Measurements from ENCODE around the gene TPSG1.

DNA sequence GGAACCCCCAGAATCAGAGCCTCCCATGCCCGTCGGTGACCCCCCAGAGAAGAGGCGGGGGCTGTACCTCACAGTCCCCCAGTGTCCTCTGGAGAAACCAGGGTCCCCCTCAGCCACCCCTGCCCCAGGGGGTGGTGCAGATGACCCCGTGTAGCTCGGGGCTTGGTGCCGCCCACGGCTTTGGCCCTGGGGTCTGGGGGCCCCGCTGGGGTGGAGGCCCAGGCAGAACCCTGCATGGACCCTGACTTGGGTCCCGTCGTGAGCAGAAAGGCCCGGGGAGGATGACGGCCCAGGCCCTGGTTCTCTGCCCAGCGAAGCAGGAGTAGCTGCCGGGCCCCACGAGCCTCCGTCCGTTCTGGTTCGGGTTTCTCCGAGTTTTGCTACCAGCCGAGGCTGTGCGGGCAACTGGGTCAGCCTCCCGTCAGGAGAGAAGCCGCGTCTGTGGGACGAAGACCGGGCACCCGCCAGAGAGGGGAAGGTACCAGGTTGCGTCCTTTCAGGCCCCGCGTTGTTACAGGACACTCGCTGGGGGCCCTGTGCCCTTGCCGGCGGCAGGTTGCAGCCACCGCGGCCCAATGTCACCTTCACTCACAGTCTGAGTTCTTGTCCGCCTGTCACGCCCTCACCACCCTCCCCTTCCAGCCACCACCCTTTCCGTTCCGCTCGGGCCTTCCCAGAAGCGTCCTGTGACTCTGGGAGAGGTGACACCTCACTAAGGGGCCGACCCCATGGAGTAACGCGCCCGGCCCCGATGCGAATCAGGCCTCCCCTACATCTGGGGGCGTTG, 4.0 kb downstream of the TPSG1 start:
- TF ChIP-seq, protein P1, sequence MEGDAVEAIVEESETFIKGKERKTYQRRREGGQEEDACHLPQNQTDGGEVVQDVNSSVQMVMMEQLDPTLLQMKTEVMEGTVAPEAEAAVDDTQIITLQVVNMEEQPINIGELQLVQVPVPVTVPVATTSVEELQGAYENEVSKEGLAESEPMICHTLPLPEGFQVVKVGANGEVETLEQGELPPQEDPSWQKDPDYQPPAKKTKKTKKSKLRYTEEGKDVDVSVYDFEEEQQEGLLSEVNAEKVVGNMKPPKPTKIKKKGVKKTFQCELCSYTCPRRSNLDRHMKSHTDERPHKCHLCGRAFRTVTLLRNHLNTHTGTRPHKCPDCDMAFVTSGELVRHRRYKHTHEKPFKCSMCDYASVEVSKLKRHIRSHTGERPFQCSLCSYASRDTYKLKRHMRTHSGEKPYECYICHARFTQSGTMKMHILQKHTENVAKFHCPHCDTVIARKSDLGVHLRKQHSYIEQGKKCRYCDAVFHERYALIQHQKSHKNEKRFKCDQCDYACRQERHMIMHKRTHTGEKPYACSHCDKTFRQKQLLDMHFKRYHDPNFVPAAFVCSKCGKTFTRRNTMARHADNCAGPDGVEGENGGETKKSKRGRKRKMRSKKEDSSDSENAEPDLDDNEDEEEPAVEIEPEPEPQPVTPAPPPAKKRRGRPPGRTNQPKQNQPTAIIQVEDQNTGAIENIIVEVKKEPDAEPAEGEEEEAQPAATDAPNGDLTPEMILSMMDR (conservative IDR thresholded peaks at IDR 0.05; ENCODE audit: low read depth, low read length): no peak
- TF ChIP-seq EZH2 (IDR thresholded peaks at IDR 0.05; ENCODE audit: borderline replicate concordance, low read depth, low read length, poor library complexity, severe bottlenecking): no peak

Measured in A673 (cell line).